HCT116 (cell line): Measurements from ENCODE around the gene NARS2.

Source experiments
- ATF3 ChIP-seq: IDR thresholded peaks from 2 replicates; pipeline ENCODE4 v1.6.1; 2012
- CEBPB ChIP-seq: IDR thresholded peaks from 2 replicates; pipeline ENCODE4 v1.6.1; 2012; ENCODE audit warnings: low read depth
- CTCF ChIP-seq, 3 experiments: fragments of 200-600 bp in 1 of 3; sonication (generic) in 1 of 3; IDR thresholded peaks in 2 of 3; conservative IDR thresholded peaks in 1 of 3; 2 replicates each; pipeline ENCODE4 v1.5.1; 2012 to 2017; ENCODE audit warnings: low read depth in 2 of 3, low read length in 2 of 3, antibody characterized with exemption in 1 of 3, borderline replicate concordance in 1 of 3, control low read depth in 1 of 3, mild to moderate bottlenecking in 1 of 3, mixed read lengths in 1 of 3, mixed run types in 1 of 3, moderate library complexity in 1 of 3; ENCODE audit not compliant: insufficient read depth in 1 of 3
- EGR1 ChIP-seq: IDR thresholded peaks from 2 replicates; pipeline ENCODE4 v1.6.1; 2012; ENCODE audit warnings: low read depth
- EZH2 ChIP-seq: fragments of 200-600 bp; sonication (generic); IDR thresholded peaks from 2 replicates; pipeline ENCODE4 v1.6.1; 2017; ENCODE audit warnings: antibody characterized with exemption, mixed run types
- POLR2A ChIP-seq: IDR thresholded peaks from 2 replicates; pipeline ENCODE4 v1.7.0; 2011; ENCODE audit warnings: borderline replicate concordance; ENCODE audit not compliant: insufficient read depth, insufficient read length; ENCODE audit errors: extremely low read depth
- REST ChIP-seq: IDR thresholded peaks from 2 replicates; pipeline ENCODE4 v1.6.1; 2012; ENCODE audit warnings: low read depth
- YY1 ChIP-seq: IDR thresholded peaks from 2 replicates; pipeline ENCODE4 v1.6.1; 2011; ENCODE audit warnings: low read length, low read depth, moderate library complexity, mild to moderate bottlenecking; ENCODE audit not compliant: insufficient replicate concordance; ENCODE audit errors: extremely low read depth

- TF ChIP-seq EGR1 (no peak), REST (no peak), EZH2 (no peak), YY1 (no peak), POLR2A (no peak), CTCF (IDR thresholded peaks at IDR 0.05 in 2 of 3, conservative IDR thresholded peaks at IDR 0.05 in 1 of 3; ENCODE audit: borderline replicate concordance in 1 of 3, insufficient read depth in 1 of 3, low read depth in 2 of 3, low read length in 2 of 3) (no peak), CEBPB (no peak), ATF3 (no peak)
These were observed 171.8 kb downstream of the NARS2 start for GRCh38 chr11:78402847-78403246.
